GM18526 (cell line): ENCODE measurements around the gene GPAT3.

Experiments used
- POLR2A ChIP-seq: IDR thresholded peaks from 3 replicates; pipeline ENCODE4 v1.6.1; 2011; ENCODE audit not compliant: insufficient read length; ENCODE audit errors: extremely low read depth

GPAT3 gene

GRCh38 chr4:83546786-83547185, 10.9 kb downstream of the GPAT3 start:
- no peak for TF ChIP-seq POLR2A

- no peak for TF ChIP-seq POLR2A
Measured at GRCh38 chr4:83548151-83548905, 12.4 kb downstream of the GPAT3 start.

- no peak for TF ChIP-seq POLR2A
Measured at GRCh38 chr4:83552083-83552482, 16.2 kb downstream of the GPAT3 start.

GRCh38 chr4:83552924-83553323, 17.0 kb downstream of the GPAT3 start:
- TF ChIP-seq POLR2A, result no peak

GRCh38 chr4:83556006-83556707, 20.2 kb downstream of the GPAT3 start:
- TF ChIP-seq POLR2A, result no peak

GRCh38 chr4:83556816-83557215, 20.9 kb downstream of the GPAT3 start:
- no peak for TF ChIP-seq POLR2A

- no peak for TF ChIP-seq POLR2A
Measured at GRCh38 chr4:83558059-83558653, 22.2 kb downstream of the GPAT3 start.

GRCh38 chr4:83558680-83559079, 22.8 kb downstream of the GPAT3 start:
- no peak for TF ChIP-seq POLR2A

- no peak for TF ChIP-seq POLR2A
Measured at GRCh38 chr4:83560523-83560922, 24.6 kb downstream of the GPAT3 start.

- TF ChIP-seq POLR2A, result no peak
Measured at GRCh38 chr4:83561381-83561780, 25.5 kb downstream of the GPAT3 start.

GRCh38 chr4:83563998-83564397, 28.1 kb downstream of the GPAT3 start:
- no peak for TF ChIP-seq POLR2A

GRCh38 chr4:83568062-83568461, 32.2 kb downstream of the GPAT3 start:
- TF ChIP-seq POLR2A, result no peak

- TF ChIP-seq POLR2A, result no peak
Measured at GRCh38 chr4:83569429-83569828, 33.5 kb downstream of the GPAT3 start.

GRCh38 chr4:83569987-83570386, 34.1 kb downstream of the GPAT3 start:
- no peak for TF ChIP-seq POLR2A

GRCh38 chr4:83572848-83573247, 36.9 kb downstream of the GPAT3 start:
- no peak for TF ChIP-seq POLR2A

- no peak for TF ChIP-seq POLR2A
Measured at GRCh38 chr4:83574247-83574646, 38.3 kb downstream of the GPAT3 start.

GRCh38 chr4:83581411-83582288, 45.7 kb downstream of the GPAT3 start:
- TF ChIP-seq POLR2A, result no peak
